SK-N-SH (cell line): Measurements from ENCODE around the gene CHST9. TPM values are rescaled to one million over a fixed set of nuclear protein-coding genes. Genes with fewer than 3 reads are reported as not detected.

ENCODE experiments used
- CTCF ChIA-PET: fragments of 300-600, 350-600 bp; formaldehyde crosslinking; extraction: SDS; loops from one replicate; lab custom pipeline; 2021; lab: Yijun Ruan, JAX
- POLR2A ChIA-PET: fragments of 350-600 bp; sonication (Branson Sonifier 250); formaldehyde crosslinking; extraction: SDS; loops from one replicate; lab custom pipeline; 2020; ENCODE audit warnings: antibody characterized with exemption, inconsistent platforms; lab: Yijun Ruan, JAX
- DNase-seq: peaks from one replicate; pipeline ENCODE4 v3.0.0; 2012
- H2AFZ ChIP-seq: fragments of 200-600 bp; sonication (generic); 2 replicates; pipeline ENCODE4 v1.8.1; 2016; ENCODE audit warnings: antibody characterized with exemption, mild to moderate bottlenecking, low read depth
- H3F3A ChIP-seq: fragments of 200-600 bp; sonication (generic); replicated peaks from 2 replicates; pipeline ENCODE3; 2016; ENCODE audit warnings: antibody characterized with exemption, mild to moderate bottlenecking; ENCODE audit not compliant: insufficient read depth
- H3K27ac ChIP-seq, 2 experiments: fragments of 200-500 bp in 1 of 2; fragments of 200-600 bp in 1 of 2; sonication (Bioruptor generic) in 1 of 2; sonication (generic), shearing (Covaris generic) in 1 of 2; 2 replicates each; pipeline versions ENCODE4 v1.5.1 to v1.6.1; 2014 to 2016; ENCODE audit warnings: low read depth in 2 of 2, inconsistent platforms in 1 of 2, low read length in 1 of 2, mild to moderate bottlenecking in 1 of 2, mixed read lengths in 1 of 2
- H3K27me3 ChIP-seq: fragments of 200-600 bp; sonication (generic), shearing (Covaris generic); 2 replicates; pipeline ENCODE4 v1.6.1; 2016; ENCODE audit warnings: mixed run types; ENCODE audit not compliant: insufficient read depth
- H3K36me3 ChIP-seq, 2 experiments: fragments of 200-500 bp in 1 of 2; fragments of 200-600 bp in 1 of 2; sonication (Bioruptor generic) in 1 of 2; sonication (generic) in 1 of 2; replicated peaks in 1 of 2; 2 replicates each; pipeline versions ENCODE3 to v1.5.1; 2014 to 2016; ENCODE audit warnings: low read length in 1 of 2, mild to moderate bottlenecking in 1 of 2; ENCODE audit not compliant: insufficient read depth in 2 of 2, control insufficient read depth in 1 of 2
- H3K4me1 ChIP-seq, 2 experiments: fragments of 200-500 bp in 1 of 2; fragments of 200-600 bp in 1 of 2; sonication (Bioruptor generic) in 1 of 2; sonication (generic), shearing (Covaris generic) in 1 of 2; 2 replicates each; pipeline versions ENCODE4 v1.5.1 to v1.6.1; 2014 to 2016; ENCODE audit warnings: low read depth in 1 of 2, low read length in 1 of 2, mixed run types in 1 of 2; ENCODE audit not compliant: insufficient read depth in 2 of 2, control insufficient read depth in 1 of 2
- H3K4me2 ChIP-seq: fragments of 200-600 bp; sonication (generic), shearing (Covaris generic); 2 replicates; pipeline ENCODE4 v1.6.1; 2017; ENCODE audit warnings: mixed run types
- H3K4me3 ChIP-seq, 2 experiments: fragments of 200-500 bp in 1 of 2; fragments of 200-600 bp in 1 of 2; sonication (Bioruptor generic) in 1 of 2; sonication (generic), shearing (Covaris generic) in 1 of 2; 2 replicates each; pipeline versions ENCODE4 v1.5.1 to v1.8.1; 2014 to 2016; ENCODE audit warnings: low read depth in 2 of 2, inconsistent platforms in 1 of 2, low read length in 1 of 2, mild to moderate bottlenecking in 1 of 2, mixed read lengths in 1 of 2, moderate library complexity in 1 of 2
- H3K79me2 ChIP-seq: fragments of 200-600 bp; sonication (generic); 2 replicates; pipeline ENCODE4 v1.8.1; 2017; ENCODE audit warnings: mild to moderate bottlenecking; ENCODE audit not compliant: insufficient read depth
- H3K9ac ChIP-seq: fragments of 200-600 bp; sonication (generic); 2 replicates; pipeline ENCODE4 v1.6.1; 2017; ENCODE audit warnings: mixed run types
- H3K9me2 ChIP-seq: fragments of 200-600 bp; sonication (generic); 2 replicates; pipeline ENCODE4 v1.6.1; 2017; ENCODE audit warnings: mixed run types
- H3K9me3 ChIP-seq: fragments of 200-600 bp; sonication (generic); 2 replicates; pipeline ENCODE4 v1.6.1; 2017; ENCODE audit warnings: mixed run types, mild to moderate bottlenecking, moderate library complexity
- H4K20me1 ChIP-seq: fragments of 200-600 bp; sonication (generic); 2 replicates; pipeline ENCODE4 v1.6.1; 2017; ENCODE audit warnings: mild to moderate bottlenecking, mixed run types; ENCODE audit not compliant: insufficient read depth
- ELF1 ChIP-seq: IDR thresholded peaks from 2 replicates; pipeline ENCODE4 v1.4.0; 2012
- EZH2phosphoT487 ChIP-seq: fragments of 200-600 bp; sonication (generic); IDR thresholded peaks from 2 replicates; pipeline ENCODE4 v1.6.1; 2017; ENCODE audit warnings: low read depth, mixed run types, mild to moderate bottlenecking, antibody characterized with exemption, moderate library complexity, borderline replicate concordance
- FOSL2 ChIP-seq: IDR thresholded peaks from 2 replicates; pipeline ENCODE4 v1.4.0; 2012; ENCODE audit warnings: low read depth, mild to moderate bottlenecking, moderate library complexity, borderline replicate concordance
- FOXJ3 ChIP-seq: sonication (generic); formaldehyde crosslinking; IDR thresholded peaks from 2 replicates; pipeline ENCODE4 v1.5.1; 2020; ENCODE audit warnings: mild to moderate bottlenecking, missing genetic modification reagents
- FOXM1 ChIP-seq: IDR thresholded peaks from 2 replicates; pipeline ENCODE4 v1.4.0; 2012; ENCODE audit warnings: low read depth, mild to moderate bottlenecking
- GABPA ChIP-seq: IDR thresholded peaks from 2 replicates; pipeline ENCODE4 v1.4.0; 2012; ENCODE audit warnings: low read depth, mild to moderate bottlenecking
- JUND ChIP-seq: IDR thresholded peaks from 2 replicates; pipeline ENCODE4 v1.4.0; 2012
- MEF2A ChIP-seq: IDR thresholded peaks from 2 replicates; pipeline ENCODE4 v1.4.0; 2012; ENCODE audit warnings: low read depth, borderline replicate concordance
- NRF1 ChIP-seq: IDR thresholded peaks from 2 replicates; pipeline ENCODE4 v1.6.1; 2012; ENCODE audit warnings: low read depth, mild to moderate bottlenecking, low read length
- RCOR1 ChIP-seq: fragments of 150-350 bp; IDR thresholded peaks from 2 replicates; pipeline ENCODE4 v1.6.1; 2017; ENCODE audit warnings: antibody characterized with exemption, low read length
- RFX5 ChIP-seq: IDR thresholded peaks from 2 replicates; pipeline ENCODE4 v1.6.1; 2012; ENCODE audit warnings: mild to moderate bottlenecking, improper control_type of control experiment, low read length
- RXRA ChIP-seq: IDR thresholded peaks from 2 replicates; pipeline ENCODE4 v1.4.0; 2012; ENCODE audit warnings: low read depth, mild to moderate bottlenecking, borderline replicate concordance
- SIN3A ChIP-seq: IDR thresholded peaks from 2 replicates; pipeline ENCODE4 v1.6.1; 2012; ENCODE audit warnings: low read depth, mild to moderate bottlenecking, low read length, moderate library complexity, borderline replicate concordance
- TAF1 ChIP-seq: IDR thresholded peaks from 2 replicates; pipeline ENCODE4 v1.6.1; 2012; ENCODE audit warnings: low read depth, mild to moderate bottlenecking, low read length, moderate library complexity, borderline replicate concordance
- YY1 ChIP-seq: IDR thresholded peaks from 2 replicates; pipeline ENCODE4 v1.4.0; 2012; ENCODE audit warnings: low read depth, mild to moderate bottlenecking
- WGBS: methylation state at CpG from one replicate; pipeline ENCODE4 v1.1.6; 2017; ENCODE audit warnings: low lambda C conversion rate; 5-methylcytosine and 5-hydroxymethylcytosine counted together
- polyA plus RNA-seq, 3 experiments: library from polyadenylated mRNA; depleted of rRNA; stranded (reverse); fragments of >200 nt; gene quantifications; 2 replicates each; pipeline ENCODE4 v1.2.3, GENCODE V29; 2012
- TF ChIP-seq, protein P1 (sequence below): IDR thresholded peaks from 2 replicates; pipeline ENCODE4 v1.4.0; 2012; ENCODE audit warnings: low read depth, borderline replicate concordance
- TF ChIP-seq, protein P2 (sequence below): fragments of 150-350 bp; IDR thresholded peaks from 2 replicates; pipeline ENCODE4 v1.6.1; 2016; ENCODE audit warnings: mild to moderate bottlenecking, low read depth, low read length
- TF ChIP-seq, protein P3 (sequence below): IDR thresholded peaks from 2 replicates; pipeline ENCODE4 v1.4.0; 2012; ENCODE audit warnings: low read depth, borderline replicate concordance
- TF ChIP-seq, protein P4 (sequence below): IDR thresholded peaks from 2 replicates; pipeline ENCODE4 v1.6.1; 2012; ENCODE audit warnings: mild to moderate bottlenecking, low read depth, low read length, moderate library complexity
- TF ChIP-seq, protein P5 (sequence below): IDR thresholded peaks from 2 replicates; pipeline ENCODE4 v1.4.0; 2012; ENCODE audit warnings: low read depth

CHST9 gene
- polyA plus RNA-seq, 1 of the 3 experiments (the other 2 are of a cell fraction): not detected

DNA sequence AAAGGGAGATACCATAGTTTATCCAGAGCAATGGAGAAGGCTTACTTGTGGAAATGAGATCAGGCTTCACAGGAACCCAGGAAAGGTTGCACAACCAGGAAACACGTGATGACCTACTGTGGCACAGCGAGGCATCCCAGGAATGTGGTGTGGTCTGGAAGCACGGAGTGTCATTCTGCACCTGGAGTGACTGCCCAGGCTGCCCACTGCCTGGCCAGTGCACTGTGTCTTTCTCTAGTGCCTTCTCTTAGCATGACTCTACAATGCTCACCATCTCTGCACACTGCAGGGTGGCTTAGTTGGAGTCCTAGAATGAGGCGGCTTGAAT, 48.9 kb downstream of the CHST9 start:
- Histone ChIP-seq H2AFZ (no peak overlapping the region), H3K9me3 (no peaks in the 10 kb centered on the region), H3K4me1 (no peaks in the 10 kb centered on the region), H3K4me3 (no peak overlapping the region), H3K27me3 (no peaks in the 10 kb centered on the region), H4K20me1 (no peaks in the 10 kb centered on the region), H3K9me2 (no peaks in the 10 kb centered on the region), H3K36me3 (no peaks in the 10 kb centered on the region), H3F3A (no peaks in the 10 kb centered on the region), H3K27ac (no peak overlapping the region), H3K79me2 (no peaks in the 10 kb centered on the region), H3K9ac (no peak overlapping the region), H3K4me2 (no peak overlapping the region)
- CTCF ChIA-PET: no interaction called here
- no peak for DNase-seq
- TF ChIP-seq TAF1 (no peak), FOXM1 (no peak), SIN3A (no peak), RXRA (no peak), RFX5 (no peak), NRF1 (no peak), YY1 (no peak)
- TF ChIP-seq, protein P1, sequence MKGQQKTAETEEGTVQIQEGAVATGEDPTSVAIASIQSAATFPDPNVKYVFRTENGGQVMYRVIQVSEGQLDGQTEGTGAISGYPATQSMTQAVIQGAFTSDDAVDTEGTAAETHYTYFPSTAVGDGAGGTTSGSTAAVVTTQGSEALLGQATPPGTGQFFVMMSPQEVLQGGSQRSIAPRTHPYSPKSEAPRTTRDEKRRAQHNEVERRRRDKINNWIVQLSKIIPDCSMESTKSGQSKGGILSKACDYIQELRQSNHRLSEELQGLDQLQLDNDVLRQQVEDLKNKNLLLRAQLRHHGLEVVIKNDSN: no peak
- POLR2A ChIA-PET: no interaction called here
- 43% methylated on average over 4 of the region's 4 CpGs for WGBS

DNA sequence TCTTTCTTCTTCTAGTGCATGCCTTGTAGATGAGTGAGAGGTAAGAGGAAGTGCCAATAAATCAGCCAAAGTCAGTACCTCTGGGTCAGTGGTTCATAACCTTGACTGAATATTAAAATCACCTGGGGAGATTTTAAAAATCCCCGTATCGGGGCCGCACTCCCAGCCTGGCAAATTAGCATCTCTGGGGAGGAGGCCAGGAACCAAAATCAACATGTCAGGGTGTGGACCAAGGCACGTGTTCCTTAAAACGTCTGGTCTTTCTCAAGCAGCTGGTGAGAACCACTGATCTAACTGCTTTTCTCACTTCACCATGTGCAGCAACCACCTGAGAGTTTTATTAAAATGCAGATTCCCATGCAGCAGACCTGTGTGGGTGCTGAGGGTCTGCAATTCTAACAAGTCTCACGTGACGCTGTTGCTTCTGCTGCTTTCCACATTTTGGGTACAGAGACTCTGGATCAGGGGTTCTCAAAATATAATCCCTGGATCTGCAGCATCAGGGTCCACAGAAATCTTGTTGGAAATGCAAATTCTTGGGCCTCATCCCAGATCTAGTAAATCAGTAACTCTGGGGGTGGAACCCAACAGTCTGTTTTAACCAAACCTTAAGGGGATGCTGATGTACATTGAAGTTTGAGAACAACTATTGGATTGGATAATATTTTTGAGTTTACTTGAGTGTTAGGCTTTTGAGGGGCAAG, 49.5 kb downstream of the CHST9 start:
- DNase-seq: no peak
- no peak overlapping the region for H3K9ac ChIP-seq
- no peaks in the 10 kb centered on the region for H3K9me2 ChIP-seq
- no peaks in the 10 kb centered on the region for H3K79me2 ChIP-seq
- H4K20me1 ChIP-seq: no peaks in the 10 kb centered on the region
- no peak overlapping the region for H3K27ac ChIP-seq
- ChIA-PET CTCF (no interaction called here), POLR2A (no interaction called here)
- H3F3A ChIP-seq: no peaks in the 10 kb centered on the region
- H3K9me3 ChIP-seq: no peaks in the 10 kb centered on the region
- TF ChIP-seq ELF1 (no peak), FOSL2 (no peak), RCOR1 (no peak), GABPA (no peak), YY1 (no peak), RFX5 (no peak), FOXJ3 (CRISPR knock-in tag) (no peak), EZH2phosphoT487 (no peak), FOXM1 (no peak), JUND (no peak), MEF2A (no peak), TAF1 (no peak)
- TF ChIP-seq, protein P2, sequence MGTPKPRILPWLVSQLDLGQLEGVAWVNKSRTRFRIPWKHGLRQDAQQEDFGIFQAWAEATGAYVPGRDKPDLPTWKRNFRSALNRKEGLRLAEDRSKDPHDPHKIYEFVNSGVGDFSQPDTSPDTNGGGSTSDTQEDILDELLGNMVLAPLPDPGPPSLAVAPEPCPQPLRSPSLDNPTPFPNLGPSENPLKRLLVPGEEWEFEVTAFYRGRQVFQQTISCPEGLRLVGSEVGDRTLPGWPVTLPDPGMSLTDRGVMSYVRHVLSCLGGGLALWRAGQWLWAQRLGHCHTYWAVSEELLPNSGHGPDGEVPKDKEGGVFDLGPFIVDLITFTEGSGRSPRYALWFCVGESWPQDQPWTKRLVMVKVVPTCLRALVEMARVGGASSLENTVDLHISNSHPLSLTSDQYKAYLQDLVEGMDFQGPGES: no peak
- TF ChIP-seq, protein P3, sequence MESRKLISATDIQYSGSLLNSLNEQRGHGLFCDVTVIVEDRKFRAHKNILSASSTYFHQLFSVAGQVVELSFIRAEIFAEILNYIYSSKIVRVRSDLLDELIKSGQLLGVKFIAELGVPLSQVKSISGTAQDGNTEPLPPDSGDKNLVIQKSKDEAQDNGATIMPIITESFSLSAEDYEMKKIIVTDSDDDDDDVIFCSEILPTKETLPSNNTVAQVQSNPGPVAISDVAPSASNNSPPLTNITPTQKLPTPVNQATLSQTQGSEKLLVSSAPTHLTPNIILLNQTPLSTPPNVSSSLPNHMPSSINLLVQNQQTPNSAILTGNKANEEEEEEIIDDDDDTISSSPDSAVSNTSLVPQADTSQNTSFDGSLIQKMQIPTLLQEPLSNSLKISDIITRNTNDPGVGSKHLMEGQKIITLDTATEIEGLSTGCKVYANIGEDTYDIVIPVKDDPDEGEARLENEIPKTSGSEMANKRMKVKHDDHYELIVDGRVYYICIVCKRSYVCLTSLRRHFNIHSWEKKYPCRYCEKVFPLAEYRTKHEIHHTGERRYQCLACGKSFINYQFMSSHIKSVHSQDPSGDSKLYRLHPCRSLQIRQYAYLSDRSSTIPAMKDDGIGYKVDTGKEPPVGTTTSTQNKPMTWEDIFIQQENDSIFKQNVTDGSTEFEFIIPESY: no peak
- TF ChIP-seq, protein P4, sequence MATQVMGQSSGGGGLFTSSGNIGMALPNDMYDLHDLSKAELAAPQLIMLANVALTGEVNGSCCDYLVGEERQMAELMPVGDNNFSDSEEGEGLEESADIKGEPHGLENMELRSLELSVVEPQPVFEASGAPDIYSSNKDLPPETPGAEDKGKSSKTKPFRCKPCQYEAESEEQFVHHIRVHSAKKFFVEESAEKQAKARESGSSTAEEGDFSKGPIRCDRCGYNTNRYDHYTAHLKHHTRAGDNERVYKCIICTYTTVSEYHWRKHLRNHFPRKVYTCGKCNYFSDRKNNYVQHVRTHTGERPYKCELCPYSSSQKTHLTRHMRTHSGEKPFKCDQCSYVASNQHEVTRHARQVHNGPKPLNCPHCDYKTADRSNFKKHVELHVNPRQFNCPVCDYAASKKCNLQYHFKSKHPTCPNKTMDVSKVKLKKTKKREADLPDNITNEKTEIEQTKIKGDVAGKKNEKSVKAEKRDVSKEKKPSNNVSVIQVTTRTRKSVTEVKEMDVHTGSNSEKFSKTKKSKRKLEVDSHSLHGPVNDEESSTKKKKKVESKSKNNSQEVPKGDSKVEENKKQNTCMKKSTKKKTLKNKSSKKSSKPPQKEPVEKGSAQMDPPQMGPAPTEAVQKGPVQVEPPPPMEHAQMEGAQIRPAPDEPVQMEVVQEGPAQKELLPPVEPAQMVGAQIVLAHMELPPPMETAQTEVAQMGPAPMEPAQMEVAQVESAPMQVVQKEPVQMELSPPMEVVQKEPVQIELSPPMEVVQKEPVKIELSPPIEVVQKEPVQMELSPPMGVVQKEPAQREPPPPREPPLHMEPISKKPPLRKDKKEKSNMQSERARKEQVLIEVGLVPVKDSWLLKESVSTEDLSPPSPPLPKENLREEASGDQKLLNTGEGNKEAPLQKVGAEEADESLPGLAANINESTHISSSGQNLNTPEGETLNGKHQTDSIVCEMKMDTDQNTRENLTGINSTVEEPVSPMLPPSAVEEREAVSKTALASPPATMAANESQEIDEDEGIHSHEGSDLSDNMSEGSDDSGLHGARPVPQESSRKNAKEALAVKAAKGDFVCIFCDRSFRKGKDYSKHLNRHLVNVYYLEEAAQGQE: no peak
- TF ChIP-seq, protein P5, sequence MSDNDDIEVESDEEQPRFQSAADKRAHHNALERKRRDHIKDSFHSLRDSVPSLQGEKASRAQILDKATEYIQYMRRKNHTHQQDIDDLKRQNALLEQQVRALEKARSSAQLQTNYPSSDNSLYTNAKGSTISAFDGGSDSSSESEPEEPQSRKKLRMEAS: no peak
- 41% methylated on average over 7 of the region's 7 CpGs for WGBS
- H2AFZ ChIP-seq: no peak overlapping the region
- no peak overlapping the region for H3K4me3 ChIP-seq
- H3K27me3 ChIP-seq: no peaks in the 10 kb centered on the region
- H3K4me2 ChIP-seq: no peak overlapping the region
- no peaks in the 10 kb centered on the region for H3K36me3 ChIP-seq
- H3K4me1 ChIP-seq: no peaks in the 10 kb centered on the region
